SU-DHL-6 (cell line): ENCODE data around the gene FNIP2.

ENCODE experiments used
- EZH2phosphoT487 ChIP-seq: fragments of 200-600 bp; sonication (generic), shearing (Covaris generic); conservative IDR thresholded peaks from 2 replicates; pipeline ENCODE4 v1.6.1; 2018; ENCODE audit warnings: mild to moderate bottlenecking, antibody characterized with exemption, low read length, moderate library complexity, mixed read lengths
- TF ChIP-seq, protein P1 (sequence below): fragments of 200-600 bp; sonication (generic); IDR thresholded peaks from one replicate; pipeline ENCODE4 v1.5.1; 2017; ENCODE audit warnings: antibody characterized with exemption, mild to moderate bottlenecking, low read length, moderate library complexity; ENCODE audit not compliant: insufficient read depth, poor library complexity, severe bottlenecking

DNA sequence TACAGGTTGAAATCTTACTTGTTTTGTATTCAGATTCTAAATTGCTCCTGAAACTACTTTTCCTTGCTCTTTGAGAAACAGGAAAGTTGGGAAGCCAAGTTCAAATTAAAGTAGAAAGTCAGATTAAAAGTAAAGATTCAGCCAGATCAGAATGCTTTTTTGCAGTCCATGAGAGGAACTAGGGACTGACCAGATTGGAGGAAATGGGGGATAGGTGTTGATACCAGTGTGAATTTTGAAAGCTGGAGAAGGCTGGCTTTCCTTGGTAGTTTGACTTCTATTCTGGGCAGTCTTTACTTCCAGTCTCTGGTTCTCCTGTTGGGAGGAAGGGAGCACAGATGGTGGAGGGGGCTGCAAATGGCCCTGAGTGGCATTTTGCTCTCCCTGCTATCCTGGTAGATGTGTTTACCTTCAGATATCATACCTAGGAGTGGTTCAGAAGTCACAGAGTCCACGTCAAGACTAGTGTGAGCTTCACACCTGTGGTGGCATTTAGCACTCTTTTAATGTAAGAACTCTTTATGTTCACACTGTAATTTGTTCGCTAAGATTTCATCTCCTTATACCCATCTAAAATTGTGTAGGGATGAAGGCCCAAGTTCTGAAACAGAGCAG, 68.8 kb downstream of the FNIP2 start:
- TF ChIP-seq, protein P1, sequence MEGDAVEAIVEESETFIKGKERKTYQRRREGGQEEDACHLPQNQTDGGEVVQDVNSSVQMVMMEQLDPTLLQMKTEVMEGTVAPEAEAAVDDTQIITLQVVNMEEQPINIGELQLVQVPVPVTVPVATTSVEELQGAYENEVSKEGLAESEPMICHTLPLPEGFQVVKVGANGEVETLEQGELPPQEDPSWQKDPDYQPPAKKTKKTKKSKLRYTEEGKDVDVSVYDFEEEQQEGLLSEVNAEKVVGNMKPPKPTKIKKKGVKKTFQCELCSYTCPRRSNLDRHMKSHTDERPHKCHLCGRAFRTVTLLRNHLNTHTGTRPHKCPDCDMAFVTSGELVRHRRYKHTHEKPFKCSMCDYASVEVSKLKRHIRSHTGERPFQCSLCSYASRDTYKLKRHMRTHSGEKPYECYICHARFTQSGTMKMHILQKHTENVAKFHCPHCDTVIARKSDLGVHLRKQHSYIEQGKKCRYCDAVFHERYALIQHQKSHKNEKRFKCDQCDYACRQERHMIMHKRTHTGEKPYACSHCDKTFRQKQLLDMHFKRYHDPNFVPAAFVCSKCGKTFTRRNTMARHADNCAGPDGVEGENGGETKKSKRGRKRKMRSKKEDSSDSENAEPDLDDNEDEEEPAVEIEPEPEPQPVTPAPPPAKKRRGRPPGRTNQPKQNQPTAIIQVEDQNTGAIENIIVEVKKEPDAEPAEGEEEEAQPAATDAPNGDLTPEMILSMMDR, result no peak
- no peak for TF ChIP-seq EZH2phosphoT487
